Choroid plexus epithelial cell (primary cell): Measurements from ENCODE around the gene ZNF765.
A peak's percentile ranks its signal among the peaks of the same experiment; 100 is the strongest.
"Not testable (repeated sequence)": the region's sequence is repeated elsewhere in the genome, so short reads cannot be mapped to it uniquely, and the experiment has no call there.

Experiments
- DNase-seq: peaks from one replicate; pipeline ENCODE4 v3.0.0-alpha.2; 2010; ENCODE audit warnings: low read depth
- H3K4me3 ChIP-seq: 2 replicates; pipeline ENCODE4 v1.5.1; 2011; ENCODE audit warnings: low read depth, mild to moderate bottlenecking, control low read depth, low read length, moderate library complexity
- TF ChIP-seq, protein P1 (sequence below): conservative IDR thresholded peaks from 2 replicates; pipeline ENCODE4 v1.5.1; 2011; ENCODE audit warnings: low read depth, mild to moderate bottlenecking, control low read depth, inconsistent platforms, low read length, moderate library complexity

The ZNF765 gene

GRCh38 chr19:53423680-53424079, 28.7 kb downstream of the ZNF765 start:
- not testable (repeated sequence) for H3K4me3 ChIP-seq
- DNase-seq, result peak; percentile 44
- TF ChIP-seq, protein P1, sequence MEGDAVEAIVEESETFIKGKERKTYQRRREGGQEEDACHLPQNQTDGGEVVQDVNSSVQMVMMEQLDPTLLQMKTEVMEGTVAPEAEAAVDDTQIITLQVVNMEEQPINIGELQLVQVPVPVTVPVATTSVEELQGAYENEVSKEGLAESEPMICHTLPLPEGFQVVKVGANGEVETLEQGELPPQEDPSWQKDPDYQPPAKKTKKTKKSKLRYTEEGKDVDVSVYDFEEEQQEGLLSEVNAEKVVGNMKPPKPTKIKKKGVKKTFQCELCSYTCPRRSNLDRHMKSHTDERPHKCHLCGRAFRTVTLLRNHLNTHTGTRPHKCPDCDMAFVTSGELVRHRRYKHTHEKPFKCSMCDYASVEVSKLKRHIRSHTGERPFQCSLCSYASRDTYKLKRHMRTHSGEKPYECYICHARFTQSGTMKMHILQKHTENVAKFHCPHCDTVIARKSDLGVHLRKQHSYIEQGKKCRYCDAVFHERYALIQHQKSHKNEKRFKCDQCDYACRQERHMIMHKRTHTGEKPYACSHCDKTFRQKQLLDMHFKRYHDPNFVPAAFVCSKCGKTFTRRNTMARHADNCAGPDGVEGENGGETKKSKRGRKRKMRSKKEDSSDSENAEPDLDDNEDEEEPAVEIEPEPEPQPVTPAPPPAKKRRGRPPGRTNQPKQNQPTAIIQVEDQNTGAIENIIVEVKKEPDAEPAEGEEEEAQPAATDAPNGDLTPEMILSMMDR, result peak; percentile 33

GRCh38 chr19:53424968-53425597, 30.1 kb downstream of the ZNF765 start:
- peak; percentile 85 for DNase-seq
- TF ChIP-seq, protein P1, result peak; percentile 90
- no peak overlapping the region for H3K4me3 ChIP-seq

GRCh38 chr19:53431399-53432087, 36.6 kb downstream of the ZNF765 start, which contains the start of gene ZNF761:
ZNF761 (plus strand) TSS chr19:53431984; CDS start chr19:53447269, 15,285 bp downstream.
- peak within 1 kb of the TSS; percentile 81 for H3K4me3 ChIP-seq
- DNase-seq, result peak; percentile 92
- TF ChIP-seq, protein P1, result peak; percentile 54

DNA sequence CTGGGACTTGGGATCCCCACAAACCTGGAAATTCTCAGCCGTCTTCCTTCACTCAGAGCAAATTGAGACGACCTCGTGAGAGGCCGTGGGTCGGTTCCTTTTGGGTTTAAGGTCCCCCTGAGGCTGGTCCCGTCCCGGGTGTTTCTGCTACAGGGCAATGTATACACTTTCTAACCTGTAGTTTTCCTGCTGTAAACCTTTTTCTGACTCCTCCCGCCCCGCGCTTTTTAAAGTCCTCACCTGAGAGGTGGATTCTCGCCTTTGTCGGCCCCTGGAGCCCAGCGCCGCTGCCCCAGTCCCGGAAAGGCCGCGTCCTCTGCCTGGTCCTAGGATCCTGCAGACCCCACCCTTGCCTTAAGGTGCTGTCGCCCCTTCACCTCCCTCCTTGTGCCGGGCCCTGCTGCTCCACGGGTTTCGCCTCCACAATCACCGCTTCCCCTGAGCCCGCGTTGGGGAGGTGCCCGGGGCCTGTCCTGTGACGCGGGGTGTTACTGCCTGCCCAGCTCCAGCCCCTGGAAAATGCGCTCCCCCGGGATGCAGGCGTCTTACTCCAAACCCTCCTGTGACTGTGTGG, 37.2 kb downstream of the ZNF765 start:
- DNase-seq, result peak; percentile 13
- peak overlapping the region; percentile 81 for H3K4me3 ChIP-seq
- TF ChIP-seq, protein P1, result no peak

DNA sequence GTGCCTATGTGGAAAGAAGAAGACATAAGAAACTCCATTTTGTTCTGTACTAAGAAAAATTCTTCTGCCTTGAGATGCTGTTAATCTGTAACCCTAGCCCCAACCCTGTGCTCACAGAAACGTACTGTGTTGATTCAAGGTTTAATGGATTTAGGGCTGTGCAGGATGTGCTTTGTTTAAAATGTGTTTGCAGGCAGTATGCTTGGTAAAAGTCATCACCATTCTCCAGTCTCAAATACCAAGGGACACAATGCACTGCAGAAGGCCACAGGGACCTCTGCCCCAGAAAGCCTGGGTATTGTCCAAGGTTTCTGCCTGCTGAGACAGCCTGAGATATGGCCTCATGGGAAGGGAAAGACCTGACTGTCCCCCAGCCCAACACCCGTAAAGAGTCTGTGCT, 48.9 kb downstream of the ZNF765 start:
- not testable (repeated sequence) for DNase-seq, H3K4me3 ChIP-seq

DNA sequence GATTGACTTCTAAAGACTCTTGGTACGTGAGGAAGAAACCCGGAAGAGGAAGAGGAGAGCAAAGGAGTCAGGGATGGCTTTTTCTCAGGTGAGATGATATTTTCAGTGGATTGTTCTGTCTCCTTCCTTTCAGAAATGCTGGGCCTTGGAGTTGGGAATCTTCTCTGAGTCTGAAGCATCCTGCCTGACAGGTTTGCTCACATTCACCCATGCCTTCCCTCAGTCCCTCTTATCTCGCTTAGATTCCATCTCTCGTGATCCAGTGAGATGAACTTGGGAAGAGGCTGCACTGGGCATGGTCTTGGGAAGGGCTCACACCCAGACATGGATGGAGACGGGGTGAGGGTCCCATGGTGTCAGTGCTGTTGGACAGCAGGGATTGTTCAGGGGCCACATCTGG, 52.2 kb downstream of the ZNF765 start:
- DNase-seq, H3K4me3 ChIP-seq: not testable (repeated sequence)

- no peak overlapping the region for H3K4me3 ChIP-seq
- no peak for DNase-seq
- TF ChIP-seq, protein P1, result no peak
Measured at GRCh38 chr19:53455828-53456227, 60.9 kb downstream of the ZNF765 start.

DNA sequence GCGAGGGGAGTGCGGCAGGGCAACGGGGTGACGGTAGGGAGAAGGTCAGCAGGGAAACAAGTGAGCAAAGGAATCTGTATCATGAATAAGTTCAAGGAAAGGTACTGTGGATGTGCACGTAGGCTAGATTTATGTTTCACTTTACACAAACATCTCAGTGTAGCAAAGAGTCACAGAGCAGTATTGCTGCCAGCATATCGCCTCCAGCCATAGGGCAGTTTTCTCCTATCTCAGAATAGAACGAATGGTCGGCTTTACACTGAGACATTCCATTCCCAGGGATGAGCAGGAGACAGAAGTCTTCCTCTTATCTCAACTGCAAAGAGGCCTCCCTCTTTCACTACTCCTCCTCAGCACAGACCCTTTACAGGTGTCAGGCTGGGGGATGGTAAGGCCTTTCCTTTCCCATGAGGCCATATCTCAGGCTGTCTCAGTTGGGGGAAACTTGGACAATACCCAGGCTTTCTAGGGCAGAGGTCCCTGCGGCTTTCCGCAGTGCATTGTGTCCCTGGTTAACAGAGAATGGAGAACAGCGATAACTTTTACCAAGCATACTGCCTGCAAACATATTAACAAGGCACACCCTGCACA, 65.3 kb downstream of the ZNF765 start:
- DNase-seq, H3K4me3 ChIP-seq: not testable (repeated sequence)
